K562 (cell line): ENCODE data around the gene FAAP100. TPM values are rescaled to one million over a fixed set of nuclear protein-coding genes. Genes with fewer than 3 reads are reported as not detected.
A peak's percentile ranks its signal among the peaks of the same experiment; 100 is the strongest.

Source experiments
- BDP1 ChIP-seq: IDR thresholded peaks from 3 replicates; pipeline ENCODE4 v1.6.1; 2011; ENCODE audit not compliant: insufficient read length, insufficient read depth
- CCNT2 ChIP-seq: IDR thresholded peaks from 2 replicates; pipeline ENCODE4 v1.6.1; 2011; ENCODE audit warnings: borderline replicate concordance, low read depth, mild to moderate bottlenecking, moderate library complexity, mixed read lengths, low read length; ENCODE audit not compliant: insufficient read length; ENCODE audit errors: extremely low read depth
- FUS ChIP-seq: fragments of 200-400 bp; formaldehyde crosslinking; optimal IDR thresholded peaks from 2 replicates; pipeline ENCODE3; 2017; ENCODE audit warnings: low read depth, low read length
- HSF4 ChIP-seq: fragments of 250-450 bp; sonication (Bioruptor Pico); IDR thresholded peaks from 2 replicates; pipeline ENCODE4 v2.1.2; 2022; ENCODE audit warnings: mild to moderate bottlenecking, moderate library complexity, borderline replicate concordance
- KDM2B ChIP-seq: fragments of 250-450 bp; sonication (Bioruptor Pico); IDR thresholded peaks from 2 replicates; pipeline ENCODE4 v1.8.0; 2021; ENCODE audit warnings: mild to moderate bottlenecking, moderate library complexity
- LARP7 ChIP-seq: fragments of 450-650 bp; IDR thresholded peaks from 2 replicates; pipeline ENCODE4 v1.6.1; 2016
- MEIS2 ChIP-seq: fragments of 450-650 bp; IDR thresholded peaks from 2 replicates; pipeline ENCODE4 v1.6.1; 2014; ENCODE audit warnings: mild to moderate bottlenecking; ENCODE audit not compliant: partially characterized antibody
- NFIC ChIP-seq: fragments of 450-650 bp; IDR thresholded peaks from 2 replicates; pipeline ENCODE4 v1.6.1; 2017; ENCODE audit warnings: mild to moderate bottlenecking, inconsistent platforms
- NONO ChIP-seq, 2 experiments: fragments of 200-400 bp in 1 of 2; fragments of 450-650 bp in 1 of 2; formaldehyde crosslinking in 1 of 2; IDR thresholded peaks; 2 replicates each; pipeline ENCODE4 v1.6.1; 2017; ENCODE audit warnings: low read depth in 2 of 2, mild to moderate bottlenecking in 2 of 2, moderate library complexity in 2 of 2, low read length in 1 of 2
- RREB1 ChIP-seq: fragments of 250-450 bp; sonication (Bioruptor Pico); IDR thresholded peaks from 2 replicates; pipeline ENCODE4 v1.4.0; 2020
- SIX5 ChIP-seq, 2 experiments: IDR thresholded peaks; 2 replicates each; pipeline ENCODE4 v1.6.1; 2011; ENCODE audit warnings: low read length in 2 of 2, borderline replicate concordance in 1 of 2, low read depth in 1 of 2, mild to moderate bottlenecking in 1 of 2, moderate library complexity in 1 of 2; ENCODE audit not compliant: insufficient read depth in 1 of 2
- SRSF7 ChIP-seq: fragments of 200-400 bp; formaldehyde crosslinking; optimal IDR thresholded peaks from 2 replicates; pipeline ENCODE3; 2017; ENCODE audit warnings: mild to moderate bottlenecking, low read depth, low read length
- ZNF318 ChIP-seq, 2 experiments: fragments of 450-650 bp; IDR thresholded peaks; 2 replicates each; pipeline ENCODE4 v1.6.1; 2016; ENCODE audit warnings: mild to moderate bottlenecking in 2 of 2, borderline replicate concordance in 1 of 2, low read depth in 1 of 2, moderate library complexity in 1 of 2
- polyA plus RNA-seq, 8 experiments: library from polyadenylated mRNA; depleted of rRNA in 4 of 8; stranded (reverse) in 5 of 8; unstranded in 3 of 8; fragments of >200 nt; fragmentation: Nextera tagmentation in 2 of 8; fragmentation: Illumina TruSeq in 1 of 8; extraction: Ambion mirVana in 2 of 8; extraction: Trizol in 1 of 8; gene quantifications; 2 replicates each; pipeline versions ENCODE4 v1.2.1 to v1.2.3, GENCODE V29; 2011 to 2014; ENCODE audit warnings: inconsistent platforms in 1 of 8, missing spikeins in 1 of 8
- total RNA-seq, 7 experiments: library from RNA; depleted of rRNA in 6 of 7; stranded (reverse); fragments of >200 nt in 6 of 7; fragmentation: Illumina TruSeq in 2 of 7; extraction: Trizol in 2 of 7; gene quantifications; 2 replicates each; pipeline versions ENCODE4 v1.2.1 to v1.2.3, GENCODE V29; 2011 to 2021; ENCODE audit warnings: low replicate concordance in 1 of 7

FAAP100 gene
- total and polyA plus RNA-seq, 9 of the 15 experiments (the other 6 are each of a cell fraction or from before 2014, with no cell fraction given): 0.31 to 51.2 (median 12.6) TPM

GRCh38 chr17:81519284-81520020 lies 32.7 kb downstream of the FAAP100 start (continued):
- TF ChIP-seq RREB1 (CRISPR knock-in tag): no peak
- TF ChIP-seq NFIC: no peak
- TF ChIP-seq HSF4 (CRISPR knock-in tag): no peak
- TF ChIP-seq FUS: no peak
- TF ChIP-seq CCNT2: peak; percentile 59
- no peak for TF ChIP-seq SRSF7
- TF ChIP-seq KDM2B: no peak
- TF ChIP-seq SIX5 (IDR thresholded peaks at IDR 0.05; ENCODE audit: borderline replicate concordance in 1 of 2, insufficient read depth in 1 of 2, low read depth in 1 of 2, low read length in 2 of 2): no peak
- TF ChIP-seq NONO (IDR thresholded peaks at IDR 0.05; ENCODE audit: low read depth in 2 of 2, low read length in 1 of 2): peak in 1 of 2 experiments; percentile 20; a peak in 1 of 4 replicates
- no peak for TF ChIP-seq ZNF318 (IDR thresholded peaks at IDR 0.05; ENCODE audit: borderline replicate concordance in 1 of 2, low read depth in 1 of 2)
- no peak for TF ChIP-seq BDP1
- TF ChIP-seq MEIS2: peak; percentile 48
- no peak for TF ChIP-seq LARP7
